Embryonic facial prominence (tissue), 1 donor: Measurements from ENCODE around the gene ZDHHC4.

Source experiments
- DNase-seq: peaks from one replicate; pipeline ENCODE4 v3.0.0-alpha.2; 2016; ENCODE audit errors: extremely low spot score

Gene ZDHHC4

GRCh38 chr7:6606866-6607583, 29.8 kb downstream of the ZDHHC4 start:
- no peak for DNase-seq

GRCh38 chr7:6607651-6608051, 30.4 kb downstream of the ZDHHC4 start:
- DNase-seq: no peak

DNA sequence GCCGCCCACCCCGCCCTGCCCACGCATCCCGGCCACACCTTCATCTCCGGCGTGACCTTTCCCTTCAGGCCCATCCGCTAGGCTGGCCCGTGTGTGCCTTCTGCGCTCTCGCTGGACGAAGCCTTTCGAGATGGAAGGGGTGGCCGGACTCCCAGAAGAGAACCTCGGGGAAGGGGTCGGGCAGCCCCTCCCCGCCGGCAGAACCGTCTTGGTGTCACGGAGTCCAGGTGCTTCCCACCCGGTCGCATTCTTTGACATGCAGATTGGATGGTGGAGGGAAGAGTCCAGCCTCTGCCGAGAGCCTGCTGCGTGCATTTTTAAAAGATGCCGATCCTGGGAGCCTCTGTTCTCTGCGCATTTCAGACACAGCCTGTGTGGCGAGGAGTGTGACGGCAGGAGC, 30.8 kb downstream of the ZDHHC4 start:
- no peak for DNase-seq

- DNase-seq: no peak
These were observed 31.5 kb downstream of the ZDHHC4 start for GRCh38 chr7:6608794-6609193.

GRCh38 chr7:6612819-6613218, 35.6 kb downstream of the ZDHHC4 start:
- no peak for DNase-seq

- no peak for DNase-seq
These were observed 36.5 kb downstream of the ZDHHC4 start for GRCh38 chr7:6613706-6614105.

DNA sequence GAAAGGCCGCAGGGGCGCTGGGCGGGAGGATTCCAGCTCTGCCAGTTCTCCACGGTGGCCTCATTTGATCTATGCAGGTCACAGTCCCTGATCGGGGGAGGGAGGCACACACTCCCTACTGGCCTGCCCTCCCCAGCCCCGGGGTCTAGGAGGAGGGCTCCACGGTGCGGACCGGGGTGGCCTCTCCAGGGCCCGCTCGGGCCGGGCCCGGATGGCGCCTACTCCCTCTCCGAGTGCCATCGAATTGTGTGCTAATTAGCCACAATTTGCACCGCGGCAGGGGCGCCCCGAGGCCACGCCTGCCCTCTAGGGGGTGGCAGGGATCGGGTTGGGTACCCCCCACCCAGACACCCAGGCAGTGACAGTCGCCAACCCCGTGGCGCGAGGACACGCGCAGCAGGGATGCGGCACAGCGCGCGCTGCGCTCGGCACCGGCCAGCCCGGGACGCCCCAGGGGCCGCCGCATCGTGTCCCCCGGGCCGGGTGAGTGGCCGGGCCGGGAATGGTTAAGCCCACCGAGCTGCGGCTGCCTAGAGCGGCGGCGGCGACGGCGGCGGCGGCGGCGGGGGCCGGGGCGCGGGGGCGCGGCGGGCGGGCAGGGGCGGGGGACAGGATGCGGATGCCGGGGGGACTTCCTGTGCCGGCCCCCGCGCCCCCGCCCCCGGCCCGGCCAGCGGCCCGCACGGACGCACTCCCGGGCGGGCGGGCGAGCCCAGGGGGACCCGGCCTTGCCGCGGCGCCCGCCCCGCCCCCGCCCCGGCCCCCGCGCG, 37.9 kb downstream of the ZDHHC4 start, which contains the start of gene ZNF853:
TSS of gene ZNF853 (plus strand) at position 658 of the 770 bp plus-strand sequence. CDS start 565 bp downstream, outside the sequence.
- DNase-seq: no peak

DNA sequence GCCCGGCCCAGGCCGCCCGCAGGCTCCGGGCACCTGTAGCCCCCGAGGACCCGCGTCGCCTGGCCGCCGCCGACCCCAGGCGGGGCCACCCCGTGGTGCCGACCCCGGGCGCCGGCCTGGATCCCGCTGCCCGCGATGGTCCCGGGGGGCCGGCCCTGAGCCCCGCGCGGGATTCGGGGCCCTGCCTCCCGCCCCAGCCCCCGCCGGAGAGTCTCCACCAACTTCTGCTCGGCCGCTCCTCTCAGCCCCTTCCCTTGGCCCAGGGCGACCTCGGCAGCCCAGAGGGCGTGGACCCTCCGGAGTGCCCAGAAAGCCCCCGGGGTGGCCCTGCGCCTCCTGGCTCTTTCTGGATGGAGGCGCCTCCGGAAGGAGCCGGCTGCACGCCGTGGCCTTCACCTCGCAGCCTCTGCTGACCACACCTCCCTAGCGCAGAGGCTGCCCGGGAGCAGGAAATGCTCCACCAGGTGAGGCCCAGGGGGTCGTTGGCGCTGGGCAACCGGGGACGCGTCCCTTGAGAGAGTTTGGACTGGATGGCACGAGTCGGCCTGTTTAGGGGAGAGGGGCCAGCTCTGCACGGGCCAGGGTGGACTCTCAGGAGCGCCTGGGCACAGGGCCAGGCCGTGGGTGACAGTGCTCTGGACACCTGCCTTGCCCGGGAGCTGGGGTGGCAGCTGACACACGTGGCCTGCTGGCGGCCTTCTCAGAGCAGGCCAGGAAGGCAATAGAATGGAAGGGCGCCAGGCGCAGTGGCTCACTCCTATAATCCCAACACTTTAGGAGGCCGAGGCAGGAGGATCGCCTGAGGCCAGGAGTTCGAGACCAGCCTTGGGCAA, 38.7 kb downstream of the ZDHHC4 start:
- DNase-seq: no peak

DNA sequence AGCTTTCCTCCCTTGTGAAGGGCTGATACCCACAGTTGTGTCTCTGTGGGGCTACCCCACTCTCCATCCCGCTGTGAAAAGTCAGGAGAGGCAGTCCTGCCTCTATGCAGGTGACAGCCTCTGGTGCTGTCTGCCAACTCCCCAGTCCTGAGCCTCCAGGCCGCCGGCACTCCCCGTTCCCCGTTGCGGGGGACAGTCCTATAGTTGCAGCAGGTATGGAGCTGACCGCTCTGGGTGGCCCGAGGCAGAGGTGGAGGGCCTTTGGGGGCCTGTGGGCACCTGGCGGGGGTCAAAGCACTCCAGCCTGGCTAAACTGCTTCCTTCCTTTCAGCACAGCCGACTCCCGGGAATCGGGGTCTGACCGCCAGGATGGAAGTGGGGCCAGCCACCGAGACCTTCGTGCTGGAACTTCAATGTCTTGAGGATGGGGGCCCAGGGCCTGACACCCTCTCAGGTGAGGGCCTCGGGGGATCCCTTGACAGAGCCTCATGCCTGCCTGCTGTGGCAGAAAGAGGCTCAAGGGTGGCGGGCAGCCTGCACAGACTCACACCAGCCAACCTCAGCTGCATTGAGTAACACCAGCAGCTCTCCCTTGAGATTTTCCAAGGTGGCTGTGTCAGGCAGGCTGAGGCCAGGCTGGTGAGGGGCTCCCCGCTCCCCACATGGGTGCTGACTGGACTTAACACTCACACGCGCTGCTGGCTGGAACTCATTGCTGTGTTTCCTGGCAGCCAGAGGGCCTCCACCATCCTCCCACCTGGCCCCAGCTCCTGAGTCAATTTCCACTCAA, 39.8 kb downstream of the ZDHHC4 start:
- DNase-seq: no peak

DNA sequence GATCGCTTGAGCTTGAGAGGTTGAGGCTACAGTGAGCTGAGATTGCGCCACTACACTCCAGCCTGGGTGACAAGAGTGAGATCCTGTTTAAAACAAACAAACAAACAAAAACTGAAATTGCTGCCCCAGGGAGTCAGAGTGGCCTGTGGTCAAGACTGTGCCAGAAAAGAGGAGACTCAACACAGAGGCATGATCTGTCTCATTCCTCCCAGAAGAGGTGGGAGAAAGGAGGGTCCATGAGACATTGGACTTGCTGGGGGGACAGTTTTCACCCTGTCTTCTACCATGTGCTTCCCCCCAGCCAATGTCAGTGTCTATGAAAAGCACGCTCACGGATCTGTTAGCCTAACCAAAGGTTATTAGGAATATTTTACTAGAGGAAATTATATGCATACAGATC, 41.4 kb downstream of the ZDHHC4 start:
- DNase-seq: no peak

DNA sequence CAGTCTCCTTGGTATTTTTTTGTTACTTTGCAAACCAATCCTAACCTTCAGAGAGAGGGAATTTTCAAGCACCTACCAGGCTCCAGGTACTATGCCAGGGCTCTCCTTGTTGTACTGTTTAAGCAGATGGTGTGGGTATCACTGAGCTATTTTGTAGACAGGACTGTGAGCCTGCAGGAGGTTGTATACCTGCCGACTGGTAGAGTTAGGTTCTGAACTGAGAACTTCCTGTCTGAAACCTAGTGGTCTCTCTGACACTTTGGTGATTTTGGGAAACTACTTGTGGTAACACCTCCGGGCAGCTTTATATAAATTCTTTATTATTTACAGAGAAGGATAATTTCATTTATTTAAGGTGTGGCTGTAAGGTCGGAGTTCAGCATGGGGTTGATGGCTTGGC, 42.7 kb downstream of the ZDHHC4 start:
- DNase-seq: no peak

- DNase-seq: no peak
These were observed 44.2 kb downstream of the ZDHHC4 start for GRCh38 chr7:6621195-6622133.

DNA sequence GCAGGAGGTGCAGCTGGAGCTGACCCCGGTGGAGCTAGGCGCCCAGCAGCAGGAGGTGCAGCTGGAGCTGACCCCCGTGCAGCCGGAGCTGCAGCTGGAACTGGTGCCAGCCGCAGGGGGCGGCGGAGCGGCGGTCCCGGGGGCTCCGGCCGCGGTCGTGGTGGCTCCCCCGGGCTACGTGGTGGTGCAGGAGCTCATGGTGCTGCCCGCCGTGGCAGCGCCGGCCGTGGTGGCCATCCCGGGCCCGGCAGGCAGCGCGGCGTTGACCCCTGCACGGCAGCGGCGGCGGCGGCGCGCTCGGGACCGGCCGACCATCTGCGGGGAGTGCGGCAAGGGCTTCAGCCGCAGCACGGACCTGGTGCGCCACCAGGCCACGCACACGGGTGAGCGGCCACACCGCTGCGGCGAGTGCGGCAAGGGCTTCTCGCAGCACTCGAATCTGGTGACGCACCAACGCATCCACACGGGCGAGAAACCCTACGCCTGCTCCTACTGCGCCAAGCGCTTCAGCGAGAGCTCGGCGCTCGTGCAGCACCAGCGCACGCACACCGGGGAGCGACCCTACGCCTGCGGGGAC, 45.0 kb downstream of the ZDHHC4 start:
- no peak for DNase-seq

- no peak for DNase-seq
These were observed 46.5 kb downstream of the ZDHHC4 start for GRCh38 chr7:6623589-6624245.

DNA sequence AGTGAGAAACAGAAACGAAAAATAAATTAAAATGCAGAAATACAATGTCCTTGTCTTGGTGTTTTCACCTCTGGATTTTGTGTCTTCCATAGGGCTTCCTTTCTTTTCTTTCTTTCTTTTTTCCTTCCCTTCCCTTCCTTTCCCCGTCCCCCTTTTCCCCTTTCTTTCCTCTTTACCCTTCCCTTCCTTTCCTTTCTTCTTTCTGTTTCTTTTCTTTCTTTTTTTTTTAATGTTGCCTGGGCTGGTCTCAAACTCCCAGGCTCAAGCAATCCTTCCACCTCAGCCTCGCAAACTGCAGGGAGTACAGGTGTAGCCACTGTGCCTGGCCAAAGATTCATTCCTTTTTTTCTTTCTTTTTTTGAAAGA, 47.0 kb downstream of the ZDHHC4 start:
- DNase-seq: no peak

DNA sequence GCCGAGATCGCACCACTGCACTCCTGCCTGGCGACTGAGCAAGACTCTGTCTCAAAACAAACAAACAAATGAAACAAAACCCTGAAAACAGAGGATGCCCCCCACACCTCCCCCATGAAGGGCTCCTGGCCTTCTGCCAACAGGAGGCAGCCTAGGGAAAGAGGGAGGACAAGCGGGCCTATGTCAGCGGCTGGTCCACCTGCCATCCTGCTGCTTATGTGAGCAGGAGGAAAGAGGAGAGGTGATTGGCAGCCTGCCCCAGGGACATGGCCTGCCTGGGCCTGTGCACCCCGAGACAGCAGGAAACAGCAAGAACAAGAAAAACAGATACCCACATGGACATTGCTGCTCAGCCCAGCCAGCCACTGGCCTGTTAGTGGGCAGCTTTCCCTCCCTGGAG, 50.8 kb downstream of the ZDHHC4 start:
- DNase-seq: no peak

- no peak for DNase-seq
These were observed 53.0 kb downstream of the ZDHHC4 start for GRCh38 chr7:6630007-6630849.

GRCh38 chr7:6631605-6632004, 54.4 kb downstream of the ZDHHC4 start:
- DNase-seq: no peak

DNA sequence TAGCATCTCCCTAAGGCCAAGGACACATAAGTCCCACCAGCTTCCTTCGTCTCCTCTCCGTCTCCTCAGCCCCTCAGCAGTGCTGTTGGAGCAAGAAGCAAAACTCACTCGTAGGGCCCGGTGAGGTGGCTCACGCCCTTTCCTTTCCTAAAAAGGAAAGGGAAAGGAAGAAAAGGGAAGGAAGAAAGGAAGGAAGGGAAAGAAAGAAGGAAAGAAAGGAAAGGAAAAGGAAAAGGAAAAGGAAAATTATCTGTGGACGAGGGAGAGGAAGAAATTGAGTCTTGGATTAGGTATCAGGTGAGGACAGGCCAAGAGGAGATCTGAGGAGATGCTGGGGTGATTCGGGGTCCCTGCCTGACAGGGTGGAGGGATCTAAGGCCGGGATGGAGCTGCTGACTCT, 56.8 kb downstream of the ZDHHC4 start:
- DNase-seq: no peak
